Measurements from ENCODE around the gene SPTBN4.

SPTBN4 gene

DNA sequence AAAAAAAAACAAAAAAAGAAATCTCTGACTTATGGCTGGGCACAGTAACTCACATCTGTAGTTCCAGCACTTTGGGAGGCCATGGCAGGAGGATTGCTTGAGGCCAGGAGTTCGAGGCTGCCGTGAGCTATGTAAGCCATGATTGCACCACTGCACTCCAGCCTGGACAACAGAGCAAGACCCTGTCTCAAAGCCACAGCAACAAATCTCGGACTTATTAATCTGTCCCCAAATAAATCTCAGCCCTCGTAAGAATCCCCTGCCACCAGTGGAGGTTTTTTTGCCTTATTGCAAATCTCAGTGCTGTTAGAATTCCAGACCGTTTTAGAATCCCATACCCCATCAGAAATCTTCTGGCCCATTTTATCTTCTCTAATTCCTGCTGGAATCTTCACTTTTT lies 114.7 kb downstream of the SPTBN4 start:
- Histone ChIP-seq H3K4me3 (ENCODE audit: low read depth, low read length) (no peak overlapping the region), H3K27me3 (ENCODE audit: insufficient read depth, low read depth, severe bottlenecking) (no peaks in the 10 kb centered on the region), H3K27ac (no peak overlapping the region), H3K9me3 (ENCODE audit: severe bottlenecking) (no peaks in the 10 kb centered on the region), H3K36me3 (peaks cover 25% of the 10 kb centered on the region)
- TF ChIP-seq, protein P1, sequence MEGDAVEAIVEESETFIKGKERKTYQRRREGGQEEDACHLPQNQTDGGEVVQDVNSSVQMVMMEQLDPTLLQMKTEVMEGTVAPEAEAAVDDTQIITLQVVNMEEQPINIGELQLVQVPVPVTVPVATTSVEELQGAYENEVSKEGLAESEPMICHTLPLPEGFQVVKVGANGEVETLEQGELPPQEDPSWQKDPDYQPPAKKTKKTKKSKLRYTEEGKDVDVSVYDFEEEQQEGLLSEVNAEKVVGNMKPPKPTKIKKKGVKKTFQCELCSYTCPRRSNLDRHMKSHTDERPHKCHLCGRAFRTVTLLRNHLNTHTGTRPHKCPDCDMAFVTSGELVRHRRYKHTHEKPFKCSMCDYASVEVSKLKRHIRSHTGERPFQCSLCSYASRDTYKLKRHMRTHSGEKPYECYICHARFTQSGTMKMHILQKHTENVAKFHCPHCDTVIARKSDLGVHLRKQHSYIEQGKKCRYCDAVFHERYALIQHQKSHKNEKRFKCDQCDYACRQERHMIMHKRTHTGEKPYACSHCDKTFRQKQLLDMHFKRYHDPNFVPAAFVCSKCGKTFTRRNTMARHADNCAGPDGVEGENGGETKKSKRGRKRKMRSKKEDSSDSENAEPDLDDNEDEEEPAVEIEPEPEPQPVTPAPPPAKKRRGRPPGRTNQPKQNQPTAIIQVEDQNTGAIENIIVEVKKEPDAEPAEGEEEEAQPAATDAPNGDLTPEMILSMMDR (IDR thresholded peaks at IDR 0.05; ENCODE audit: low read depth, low read length), result no peak
- DNase-seq, result no peak

DNA sequence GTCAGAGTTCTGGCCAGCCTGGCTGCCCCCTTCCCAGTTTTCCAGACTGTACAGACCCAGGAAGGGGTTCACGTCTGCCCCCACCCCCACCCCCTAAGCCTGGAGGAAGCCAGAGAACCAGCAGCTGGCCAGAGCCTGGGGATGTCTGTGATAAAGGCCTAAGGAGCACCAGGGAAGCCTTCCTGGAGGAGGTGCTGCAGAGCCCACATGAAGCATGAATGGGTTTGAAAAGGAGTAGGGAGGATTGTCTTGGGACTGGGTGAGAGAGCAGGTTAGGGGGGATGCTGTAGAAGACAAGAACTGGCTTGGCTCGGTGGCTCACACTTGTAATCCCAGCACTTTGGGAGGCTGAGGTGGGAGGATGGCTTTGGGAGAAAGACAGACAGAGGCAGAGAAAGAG lies 115.7 kb downstream of the SPTBN4 start:
- no peaks in the 10 kb centered on the region for H3K9me3 ChIP-seq (ENCODE audit: severe bottlenecking)
- H3K27ac ChIP-seq, result no peak overlapping the region
- H3K36me3 ChIP-seq, result peaks cover 22% of the 10 kb centered on the region
- no peaks in the 10 kb centered on the region for H3K27me3 ChIP-seq (ENCODE audit: insufficient read depth, low read depth, severe bottlenecking)
- no peak for DNase-seq
- TF ChIP-seq, protein P1 (IDR thresholded peaks at IDR 0.05; ENCODE audit: low read depth, low read length), result no peak
- H3K4me3 ChIP-seq (ENCODE audit: low read depth, low read length), result no peak overlapping the region

DNA sequence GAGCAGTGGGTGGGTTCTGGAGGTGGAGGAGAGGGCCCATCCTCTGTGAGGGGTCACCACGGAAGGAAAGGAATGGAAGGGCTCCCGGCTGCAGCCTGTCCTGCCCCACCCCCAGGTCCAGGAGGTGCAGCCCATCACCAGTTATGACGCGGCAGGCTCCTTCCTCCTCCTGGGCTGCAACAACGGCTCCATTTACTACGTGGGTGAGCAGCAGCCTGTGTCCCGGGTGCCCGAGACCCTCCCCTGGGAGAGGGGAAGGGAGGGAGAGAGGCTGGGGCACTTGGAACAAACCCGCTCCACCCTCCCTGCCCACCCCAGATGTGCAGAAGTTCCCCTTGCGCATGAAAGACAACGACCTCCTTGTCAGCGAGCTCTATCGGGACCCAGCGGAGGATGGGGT lies 116.5 kb downstream of the SPTBN4 start:
- Histone ChIP-seq H3K36me3 (peaks cover 20% of the 10 kb centered on the region), H3K27ac (no peak overlapping the region), H3K9me3 (ENCODE audit: severe bottlenecking) (no peaks in the 10 kb centered on the region), H3K4me3 (ENCODE audit: low read depth, low read length) (no peak overlapping the region), H3K27me3 (ENCODE audit: insufficient read depth, low read depth, severe bottlenecking) (no peaks in the 10 kb centered on the region)
- DNase-seq, result no peak
- TF ChIP-seq, protein P1 (IDR thresholded peaks at IDR 0.05; ENCODE audit: low read depth, low read length), result no peak

DNA sequence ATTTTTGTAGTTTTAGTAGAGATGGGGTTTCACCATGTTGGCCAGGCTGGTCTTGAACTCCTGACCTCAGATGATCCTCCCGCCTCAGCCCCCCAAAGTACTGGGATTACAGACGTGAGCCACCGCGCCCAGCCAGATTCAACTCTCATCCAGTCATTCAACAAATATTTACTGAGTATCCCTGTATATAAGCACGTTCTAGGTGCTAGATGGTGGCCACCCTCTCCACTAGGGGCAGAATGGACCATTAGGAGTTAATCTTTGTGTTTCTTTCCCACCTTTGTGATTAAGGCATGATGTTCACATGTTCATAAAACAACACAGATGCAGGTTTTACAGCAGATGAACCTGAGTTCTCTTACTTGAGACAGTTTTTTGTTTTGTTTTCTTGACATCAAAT lies 117.2 kb downstream of the SPTBN4 start:
- no peaks in the 10 kb centered on the region for H3K27me3 ChIP-seq (ENCODE audit: insufficient read depth, low read depth, severe bottlenecking)
- no peak overlapping the region for H3K27ac ChIP-seq
- no peak for DNase-seq
- peaks cover 17% of the 10 kb centered on the region for H3K36me3 ChIP-seq
- no peak overlapping the region for H3K4me3 ChIP-seq (ENCODE audit: low read depth, low read length)
- TF ChIP-seq, protein P1 (IDR thresholded peaks at IDR 0.05; ENCODE audit: low read depth, low read length), result 0 out of 2 replicates have a peak, but pooled peaks have one; percentile 21
- H3K9me3 ChIP-seq (ENCODE audit: severe bottlenecking), result no peaks in the 10 kb centered on the region

DNA sequence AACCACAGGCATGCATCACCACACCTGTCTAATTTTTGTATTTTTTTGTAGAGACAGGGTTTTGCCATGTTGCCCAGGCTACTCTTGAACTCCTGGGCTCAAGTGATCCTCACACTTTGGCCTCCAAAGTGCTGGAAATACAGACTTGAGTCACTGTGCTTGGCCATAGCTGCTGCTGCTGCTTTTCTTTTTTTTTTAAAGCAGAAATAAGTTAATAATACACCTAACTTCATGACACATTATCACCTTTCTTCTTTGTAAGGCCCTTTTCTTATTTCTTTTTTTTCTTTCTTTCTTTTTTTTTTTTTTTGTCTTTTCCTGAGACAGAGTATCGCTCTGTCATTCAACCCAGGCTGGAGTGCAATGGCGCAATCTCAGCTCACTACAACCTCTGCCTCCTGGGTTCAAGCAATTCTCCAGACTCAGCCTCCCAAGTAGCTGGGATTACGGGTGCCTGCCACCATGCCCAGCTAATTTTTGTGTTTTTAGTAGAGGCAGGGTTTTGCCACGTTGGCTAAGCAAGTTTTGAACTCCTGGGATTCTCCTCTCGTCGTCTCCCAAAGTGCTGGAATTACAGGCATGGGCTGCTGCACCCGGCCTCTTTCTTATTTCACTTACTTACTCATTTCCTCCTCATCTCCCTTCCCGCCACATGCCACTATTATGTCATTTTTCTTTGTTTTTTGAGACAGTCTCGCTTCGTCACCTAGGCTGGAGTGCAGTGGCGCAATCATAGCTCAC lies 118.6 kb downstream of the SPTBN4 start:
- Histone ChIP-seq H3K4me3 (ENCODE audit: low read depth, low read length) (no peak overlapping the region), H3K27ac (no peak overlapping the region), H3K36me3 (peaks cover 14% of the 10 kb centered on the region), H3K9me3 (ENCODE audit: severe bottlenecking) (no peaks in the 10 kb centered on the region), H3K27me3 (ENCODE audit: insufficient read depth, low read depth, severe bottlenecking) (no peaks in the 10 kb centered on the region)
- DNase-seq, result no peak
- TF ChIP-seq, protein P1 (IDR thresholded peaks at IDR 0.05; ENCODE audit: low read depth, low read length), result no peak

DNA sequence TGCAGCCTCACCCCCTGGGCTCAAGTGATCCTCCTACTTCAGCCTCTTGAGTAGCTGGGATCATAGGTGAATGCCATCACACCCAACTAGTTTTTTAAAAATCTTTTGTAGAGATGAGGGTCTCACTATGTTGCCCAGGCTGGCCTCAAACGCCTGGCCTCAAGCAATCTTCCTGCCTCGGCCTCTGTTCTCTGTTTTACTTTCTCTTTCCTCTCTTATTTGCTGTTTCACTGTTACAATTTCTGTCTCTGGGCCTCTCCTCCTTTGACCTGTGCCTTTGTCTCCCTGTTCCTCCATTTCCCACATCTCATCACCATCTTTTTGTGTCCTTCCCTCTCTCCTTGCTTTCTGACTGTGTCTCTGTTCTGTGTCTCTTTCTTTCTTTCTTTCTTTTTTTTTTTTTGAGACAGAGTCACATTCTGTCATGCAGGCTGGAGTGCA lies 119.2 kb downstream of the SPTBN4 start:
- Histone ChIP-seq H3K36me3 (peaks cover 8% of the 10 kb centered on the region), H3K4me3 (ENCODE audit: low read depth, low read length) (no peak overlapping the region), H3K9me3 (ENCODE audit: severe bottlenecking) (no peaks in the 10 kb centered on the region), H3K27me3 (ENCODE audit: insufficient read depth, low read depth, severe bottlenecking) (no peaks in the 10 kb centered on the region), H3K27ac (no peak overlapping the region)
- TF ChIP-seq, protein P1 (IDR thresholded peaks at IDR 0.05; ENCODE audit: low read depth, low read length), result no peak
- DNase-seq, result no peak
